ENCODE measurements around the gene FAM81B.

- no peak for TF ChIP-seq CTCF (IDR thresholded peaks at IDR 0.05)
- no peak for TF ChIP-seq SIN3A (IDR thresholded peaks at IDR 0.05; ENCODE audit: borderline replicate concordance, low read depth, low read length)
- no peak for TF ChIP-seq REST (IDR thresholded peaks at IDR 0.05; ENCODE audit: low read depth, low read length)
- no peak for TF ChIP-seq RCOR1 (IDR thresholded peaks at IDR 0.05; ENCODE audit: low read length)
- no peak for TF ChIP-seq EP300 (IDR thresholded peaks at IDR 0.05; ENCODE audit: borderline replicate concordance in 1 of 2, low read depth in 1 of 2, low read length in 1 of 2)
- no peak for TF ChIP-seq POLR2AphosphoS5 (IDR thresholded peaks at IDR 0.05; ENCODE audit: low read depth, low read length)
- no peak for TF ChIP-seq RAD21 (IDR thresholded peaks at IDR 0.05; ENCODE audit: low read length)
- no peak for TF ChIP-seq MEF2A (IDR thresholded peaks at IDR 0.05; ENCODE audit: borderline replicate concordance, low read depth)
- TF ChIP-seq USF2 (IDR thresholded peaks at IDR 0.05; ENCODE audit: borderline replicate concordance, low read depth, low read length): no peak
- no peak for TF ChIP-seq TAF1 (IDR thresholded peaks at IDR 0.05; ENCODE audit: borderline replicate concordance, low read depth, low read length)
Observed at GRCh38 chr5:95384485-95385213, 6.5 kb upstream of the FAM81B start.

All from SK-N-SH (cell line).